SK-N-SH (cell line): ENCODE data around the gene RAB22A. TPM values are rescaled to one million over a fixed set of nuclear protein-coding genes. Genes with fewer than 3 reads are reported as not detected.

Experiments
- CTCF ChIA-PET: fragments of 300-600, 350-600 bp; formaldehyde crosslinking; extraction: SDS; loops from one replicate; lab custom pipeline; 2021; lab: Yijun Ruan, JAX
- POLR2A ChIA-PET: fragments of 350-600 bp; sonication (Branson Sonifier 250); formaldehyde crosslinking; extraction: SDS; loops from one replicate; lab custom pipeline; 2020; ENCODE audit warnings: antibody characterized with exemption, inconsistent platforms; lab: Yijun Ruan, JAX
- DNase-seq: peaks from one replicate; pipeline ENCODE4 v3.0.0; 2012
- H2AFZ ChIP-seq: fragments of 200-600 bp; sonication (generic); 2 replicates; pipeline ENCODE4 v1.8.1; 2016; ENCODE audit warnings: antibody characterized with exemption, mild to moderate bottlenecking, low read depth
- H3F3A ChIP-seq: fragments of 200-600 bp; sonication (generic); replicated peaks from 2 replicates; pipeline ENCODE3; 2016; ENCODE audit warnings: antibody characterized with exemption, mild to moderate bottlenecking; ENCODE audit not compliant: insufficient read depth
- H3K27ac ChIP-seq, 2 experiments: fragments of 200-500 bp in 1 of 2; fragments of 200-600 bp in 1 of 2; sonication (Bioruptor generic) in 1 of 2; sonication (generic), shearing (Covaris generic) in 1 of 2; 2 replicates each; pipeline versions ENCODE4 v1.5.1 to v1.6.1; 2014 to 2016; ENCODE audit warnings: low read depth in 2 of 2, inconsistent platforms in 1 of 2, low read length in 1 of 2, mild to moderate bottlenecking in 1 of 2, mixed read lengths in 1 of 2
- H3K27me3 ChIP-seq: fragments of 200-600 bp; sonication (generic), shearing (Covaris generic); 2 replicates; pipeline ENCODE4 v1.6.1; 2016; ENCODE audit warnings: mixed run types; ENCODE audit not compliant: insufficient read depth
- H3K36me3 ChIP-seq, 2 experiments: fragments of 200-500 bp in 1 of 2; fragments of 200-600 bp in 1 of 2; sonication (Bioruptor generic) in 1 of 2; sonication (generic) in 1 of 2; replicated peaks in 1 of 2; 2 replicates each; pipeline versions ENCODE3 to v1.5.1; 2014 to 2016; ENCODE audit warnings: low read length in 1 of 2, mild to moderate bottlenecking in 1 of 2; ENCODE audit not compliant: insufficient read depth in 2 of 2, control insufficient read depth in 1 of 2
- H3K4me1 ChIP-seq, 2 experiments: fragments of 200-500 bp in 1 of 2; fragments of 200-600 bp in 1 of 2; sonication (Bioruptor generic) in 1 of 2; sonication (generic), shearing (Covaris generic) in 1 of 2; 2 replicates each; pipeline versions ENCODE4 v1.5.1 to v1.6.1; 2014 to 2016; ENCODE audit warnings: low read depth in 1 of 2, low read length in 1 of 2, mixed run types in 1 of 2; ENCODE audit not compliant: insufficient read depth in 2 of 2, control insufficient read depth in 1 of 2
- H3K4me2 ChIP-seq: fragments of 200-600 bp; sonication (generic), shearing (Covaris generic); 2 replicates; pipeline ENCODE4 v1.6.1; 2017; ENCODE audit warnings: mixed run types
- H3K4me3 ChIP-seq, 2 experiments: fragments of 200-500 bp in 1 of 2; fragments of 200-600 bp in 1 of 2; sonication (Bioruptor generic) in 1 of 2; sonication (generic), shearing (Covaris generic) in 1 of 2; 2 replicates each; pipeline versions ENCODE4 v1.5.1 to v1.8.1; 2014 to 2016; ENCODE audit warnings: low read depth in 2 of 2, inconsistent platforms in 1 of 2, low read length in 1 of 2, mild to moderate bottlenecking in 1 of 2, mixed read lengths in 1 of 2, moderate library complexity in 1 of 2
- H3K79me2 ChIP-seq: fragments of 200-600 bp; sonication (generic); 2 replicates; pipeline ENCODE4 v1.8.1; 2017; ENCODE audit warnings: mild to moderate bottlenecking; ENCODE audit not compliant: insufficient read depth
- H3K9ac ChIP-seq: fragments of 200-600 bp; sonication (generic); 2 replicates; pipeline ENCODE4 v1.6.1; 2017; ENCODE audit warnings: mixed run types
- H3K9me2 ChIP-seq: fragments of 200-600 bp; sonication (generic); 2 replicates; pipeline ENCODE4 v1.6.1; 2017; ENCODE audit warnings: mixed run types
- H3K9me3 ChIP-seq: fragments of 200-600 bp; sonication (generic); 2 replicates; pipeline ENCODE4 v1.6.1; 2017; ENCODE audit warnings: mixed run types, mild to moderate bottlenecking, moderate library complexity
- H4K20me1 ChIP-seq: fragments of 200-600 bp; sonication (generic); 2 replicates; pipeline ENCODE4 v1.6.1; 2017; ENCODE audit warnings: mild to moderate bottlenecking, mixed run types; ENCODE audit not compliant: insufficient read depth
- ELF1 ChIP-seq: IDR thresholded peaks from 2 replicates; pipeline ENCODE4 v1.4.0; 2012
- EP300 ChIP-seq, 2 experiments: IDR thresholded peaks; 2 replicates each; pipeline versions ENCODE4 v1.4.0 to v1.6.1; 2012; ENCODE audit warnings: borderline replicate concordance in 1 of 2, low read depth in 1 of 2, low read length in 1 of 2
- JUND ChIP-seq: IDR thresholded peaks from 2 replicates; pipeline ENCODE4 v1.4.0; 2012
- MXI1 ChIP-seq: IDR thresholded peaks from 2 replicates; pipeline ENCODE4 v1.6.1; 2012; ENCODE audit warnings: mild to moderate bottlenecking, low read depth, low read length, improper control_type of control experiment
- RAD21 ChIP-seq: IDR thresholded peaks from 2 replicates; pipeline ENCODE4 v1.6.1; 2012; ENCODE audit warnings: mild to moderate bottlenecking, low read length
- SIN3A ChIP-seq: IDR thresholded peaks from 2 replicates; pipeline ENCODE4 v1.6.1; 2012; ENCODE audit warnings: low read depth, mild to moderate bottlenecking, low read length, moderate library complexity, borderline replicate concordance
- TAF1 ChIP-seq: IDR thresholded peaks from 2 replicates; pipeline ENCODE4 v1.6.1; 2012; ENCODE audit warnings: low read depth, mild to moderate bottlenecking, low read length, moderate library complexity, borderline replicate concordance
- TEAD4 ChIP-seq: IDR thresholded peaks from 2 replicates; pipeline ENCODE4 v1.4.0; 2012; ENCODE audit warnings: mild to moderate bottlenecking, borderline replicate concordance; ENCODE audit not compliant: insufficient read depth
- WGBS: methylation state at CpG from one replicate; pipeline ENCODE4 v1.1.6; 2017; ENCODE audit warnings: low lambda C conversion rate; 5-methylcytosine and 5-hydroxymethylcytosine counted together
- polyA plus RNA-seq, 3 experiments: library from polyadenylated mRNA; depleted of rRNA; stranded (reverse); fragments of >200 nt; gene quantifications; 2 replicates each; pipeline ENCODE4 v1.2.3, GENCODE V29; 2012
- TF ChIP-seq, protein P1 (sequence below): IDR thresholded peaks from 2 replicates; pipeline ENCODE4 v1.4.0; 2012; ENCODE audit warnings: low read depth, borderline replicate concordance
- TF ChIP-seq, protein P2 (sequence below): IDR thresholded peaks from 2 replicates; pipeline ENCODE4 v1.4.0; 2012; ENCODE audit warnings: low read depth

The RAB22A gene
- polyA plus RNA-seq, 1 of the 3 experiments (the other 2 are of a cell fraction): 10.7 TPM

DNA sequence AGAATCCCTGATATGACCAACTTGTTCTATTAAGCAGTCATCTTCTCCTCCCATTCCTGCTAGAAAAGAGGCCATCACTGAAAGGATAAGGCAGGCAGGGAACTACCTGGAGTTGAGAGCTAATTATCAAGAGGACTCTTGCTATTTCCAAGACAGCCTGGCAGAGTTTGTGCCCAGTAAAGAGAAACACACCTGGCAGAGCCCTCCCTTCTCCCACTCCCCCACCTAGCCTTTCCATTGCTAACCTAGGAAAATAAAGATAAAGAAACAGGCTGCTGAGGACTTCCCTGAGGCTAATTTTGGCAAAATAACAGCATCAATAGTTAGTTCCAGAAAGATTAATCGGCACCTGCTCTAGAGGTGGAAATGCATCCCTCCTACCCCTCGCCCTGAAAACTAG, 20.4 kb upstream of the RAB22A start:
- Histone ChIP-seq H3K36me3 (peaks cover 8 to 13% of the 10 kb centered on the region in 2 experiments), H3K27ac (no peak overlapping the region), H3K4me3 (no peak overlapping the region), H3K4me2 (no peak overlapping the region), H3K9ac (no peak overlapping the region), H3K9me3 (no peaks in the 10 kb centered on the region), H3K27me3 (no peaks in the 10 kb centered on the region), H3F3A (peaks cover 4% of the 10 kb centered on the region), H3K9me2 (no peaks in the 10 kb centered on the region), H2AFZ (no peak overlapping the region), H3K79me2 (peaks cover 74% of the 10 kb centered on the region), H3K4me1 (peaks cover 3% of the 10 kb centered on the region in 2 experiments; a peak in 3 of 4 replicates), H4K20me1 (no peaks in the 10 kb centered on the region)
- TF ChIP-seq MXI1 (no peak), TEAD4 (no peak), TAF1 (no peak), EP300 (IDR thresholded peaks at IDR 0.05; ENCODE audit: borderline replicate concordance in 1 of 2, low read depth in 1 of 2, low read length in 1 of 2) (no peak), ELF1 (no peak), RAD21 (no peak), JUND (no peak)
- TF ChIP-seq, protein P1, sequence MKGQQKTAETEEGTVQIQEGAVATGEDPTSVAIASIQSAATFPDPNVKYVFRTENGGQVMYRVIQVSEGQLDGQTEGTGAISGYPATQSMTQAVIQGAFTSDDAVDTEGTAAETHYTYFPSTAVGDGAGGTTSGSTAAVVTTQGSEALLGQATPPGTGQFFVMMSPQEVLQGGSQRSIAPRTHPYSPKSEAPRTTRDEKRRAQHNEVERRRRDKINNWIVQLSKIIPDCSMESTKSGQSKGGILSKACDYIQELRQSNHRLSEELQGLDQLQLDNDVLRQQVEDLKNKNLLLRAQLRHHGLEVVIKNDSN: no peak
- TF ChIP-seq, protein P2, sequence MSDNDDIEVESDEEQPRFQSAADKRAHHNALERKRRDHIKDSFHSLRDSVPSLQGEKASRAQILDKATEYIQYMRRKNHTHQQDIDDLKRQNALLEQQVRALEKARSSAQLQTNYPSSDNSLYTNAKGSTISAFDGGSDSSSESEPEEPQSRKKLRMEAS: no peak
- no peak for DNase-seq
- 92% methylated on average over 2 of the region's 2 CpGs for WGBS
- ChIA-PET POLR2A (no interaction called here), CTCF (interaction anchor here (0.6 to 1.0 kb wide), 3 partner anchors 10 to 158 kb away, joined by 3 read pairs; no protein-coding TSS in a partner anchor)

DNA sequence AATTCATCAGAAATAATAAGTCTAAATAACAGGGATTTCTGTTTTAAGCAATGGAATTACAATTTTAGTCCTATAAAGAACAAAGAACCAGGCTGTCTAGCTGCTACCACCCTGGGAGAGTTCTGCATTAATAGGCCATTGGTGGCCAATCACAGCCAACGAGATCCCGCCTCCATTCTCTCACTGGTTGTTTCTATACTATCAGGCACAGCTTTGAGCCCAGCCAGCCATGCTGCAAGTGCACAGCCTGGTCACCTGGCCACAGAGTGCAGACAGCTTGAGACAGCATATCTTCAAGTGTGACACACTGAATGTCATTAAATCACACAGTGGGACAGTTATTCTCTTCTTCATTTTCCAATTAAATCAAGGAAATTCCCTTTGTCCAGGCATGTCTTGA, 16.1 kb upstream of the RAB22A start:
- H3K4me1 ChIP-seq: peaks cover 3 to 7% of the 10 kb centered on the region in 2 experiments; a peak in 3 of 4 replicates
- H4K20me1 ChIP-seq: no peaks in the 10 kb centered on the region
- H3K27me3 ChIP-seq: no peaks in the 10 kb centered on the region
- H3K4me3 ChIP-seq: no peak overlapping the region
- no peaks in the 10 kb centered on the region for H3K9me3 ChIP-seq
- peaks cover 98% of the 10 kb centered on the region for H3K79me2 ChIP-seq
- TF ChIP-seq SIN3A: no peak
- TF ChIP-seq MXI1: peak; percentile 23; the same call in 1 of the 2 replicates
- TF ChIP-seq, all 33 proteins: peak for 1
- peaks cover 0 to 2% of the 10 kb centered on the region in 2 experiments for H3K36me3 ChIP-seq
- no peak overlapping the region for H3K9ac ChIP-seq
- no peak overlapping the region for H3K27ac ChIP-seq
- no peak overlapping the region for H3K4me2 ChIP-seq
- WGBS: 100% methylated on average over 2 of the region's 2 CpGs
- no peak overlapping the region for H2AFZ ChIP-seq
- no peaks in the 10 kb centered on the region for H3K9me2 ChIP-seq
- POLR2A ChIA-PET: no interaction called here
- CTCF ChIA-PET: interaction anchor here (1.4 kb wide), 1 partner anchor 56 kb away, joined by 4 read pairs; no protein-coding TSS in a partner anchor
- peaks cover 7% of the 10 kb centered on the region for H3F3A ChIP-seq
- peak; percentile 61 for DNase-seq
